Stimulated activated naive CD8-positive, alpha-beta T cell treated with anti-CD3 and anti-CD28 coated beads, Interleukin-15, Interleukin-2, amounts not matched to agents 100 ng/mL and 50 ng/mL, for 24 hours (primary cell): ENCODE results near the gene TOB1.

Experiments used
- H3K27ac Mint-ChIP-seq: one replicate; pipeline ENCODE4 v1.8.0; 2021; ENCODE audit warnings: mild to moderate bottlenecking, mixed read lengths
- H3K27me3 Mint-ChIP-seq: one replicate; pipeline ENCODE4 v1.8.0; 2021; ENCODE audit warnings: mixed read lengths
- H3K36me3 Mint-ChIP-seq: one replicate; pipeline ENCODE4 v1.8.0; 2021; ENCODE audit warnings: low read depth, mixed read lengths
- H3K4me1 Mint-ChIP-seq: one replicate; pipeline ENCODE4 v1.8.0; 2021; ENCODE audit warnings: low read depth, mixed read lengths
- H3K4me3 Mint-ChIP-seq: one replicate; pipeline ENCODE4 v1.8.0; 2021; ENCODE audit warnings: mild to moderate bottlenecking, mixed read lengths
- H3K9me3 Mint-ChIP-seq: one replicate; pipeline ENCODE4 v1.8.0; 2021; ENCODE audit warnings: mixed read lengths

The TOB1 gene

DNA sequence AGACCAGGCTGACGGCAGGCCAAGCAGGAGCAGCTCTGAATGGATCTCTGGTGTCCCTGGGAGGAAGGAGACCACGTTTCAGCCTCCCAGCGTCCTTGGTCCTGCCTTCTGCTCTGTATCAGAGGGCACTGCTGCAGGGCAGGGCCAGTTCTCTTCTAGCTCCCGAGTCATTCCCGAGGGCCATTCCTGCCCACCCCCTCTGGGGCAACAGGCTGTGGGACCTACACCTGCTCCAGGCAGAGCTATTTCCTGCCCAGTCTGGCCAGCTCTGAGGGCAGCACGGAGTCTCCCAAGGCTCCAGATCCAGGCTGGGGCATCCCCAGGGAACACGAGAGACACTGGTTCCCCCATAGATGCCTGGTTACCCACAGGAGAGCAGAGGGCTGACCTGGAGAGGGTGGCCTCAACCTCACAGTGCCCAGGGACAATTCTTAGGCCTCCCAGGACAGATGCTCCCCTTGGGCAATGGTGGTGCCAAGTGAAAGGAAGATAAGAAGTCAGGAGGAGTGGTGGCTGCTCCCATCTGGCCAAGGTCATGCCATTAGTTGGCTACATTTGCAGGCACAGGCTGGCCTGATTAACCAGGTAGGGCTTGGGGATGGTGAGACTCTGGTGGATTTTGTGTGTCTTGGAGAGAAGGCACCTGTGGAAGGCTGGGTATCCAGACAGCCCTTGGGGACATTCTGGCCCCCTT is 28.7 kb downstream of the TOB1 start:
- H3K4me1 Mint-ChIP-seq: no peaks in the 10 kb centered on the region
- no peaks in the 10 kb centered on the region for H3K9me3 Mint-ChIP-seq
- H3K27ac Mint-ChIP-seq: no peak overlapping the region
- H3K4me3 Mint-ChIP-seq: no peak overlapping the region
- H3K27me3 Mint-ChIP-seq: peaks cover 22% of the 10 kb centered on the region
- no peaks in the 10 kb centered on the region for H3K36me3 Mint-ChIP-seq

DNA sequence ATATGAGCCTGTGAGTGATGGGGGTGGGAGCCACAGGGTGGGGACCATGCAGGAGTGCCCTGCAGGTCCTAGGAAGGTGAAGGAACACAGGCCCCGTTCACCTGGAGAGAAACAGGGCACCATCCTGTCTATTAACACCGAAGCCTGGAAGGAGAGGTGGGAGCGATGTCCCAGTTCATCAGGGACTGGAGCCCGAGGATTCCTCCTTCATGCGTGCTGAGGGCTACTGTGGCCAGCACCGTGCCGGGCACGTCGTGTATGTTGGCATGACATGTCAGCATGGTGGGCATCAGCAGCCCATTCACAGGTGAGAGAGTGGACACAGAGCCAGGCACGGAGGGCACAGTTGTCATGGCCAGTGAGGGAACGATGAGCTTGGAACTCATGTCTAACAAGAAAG is 29.3 kb downstream of the TOB1 start:
- H3K27me3 Mint-ChIP-seq: peaks cover 22% of the 10 kb centered on the region
- H3K4me3 Mint-ChIP-seq: no peak overlapping the region
- H3K9me3 Mint-ChIP-seq: no peaks in the 10 kb centered on the region
- H3K36me3 Mint-ChIP-seq: no peaks in the 10 kb centered on the region
- H3K4me1 Mint-ChIP-seq: no peaks in the 10 kb centered on the region
- no peak overlapping the region for H3K27ac Mint-ChIP-seq

DNA sequence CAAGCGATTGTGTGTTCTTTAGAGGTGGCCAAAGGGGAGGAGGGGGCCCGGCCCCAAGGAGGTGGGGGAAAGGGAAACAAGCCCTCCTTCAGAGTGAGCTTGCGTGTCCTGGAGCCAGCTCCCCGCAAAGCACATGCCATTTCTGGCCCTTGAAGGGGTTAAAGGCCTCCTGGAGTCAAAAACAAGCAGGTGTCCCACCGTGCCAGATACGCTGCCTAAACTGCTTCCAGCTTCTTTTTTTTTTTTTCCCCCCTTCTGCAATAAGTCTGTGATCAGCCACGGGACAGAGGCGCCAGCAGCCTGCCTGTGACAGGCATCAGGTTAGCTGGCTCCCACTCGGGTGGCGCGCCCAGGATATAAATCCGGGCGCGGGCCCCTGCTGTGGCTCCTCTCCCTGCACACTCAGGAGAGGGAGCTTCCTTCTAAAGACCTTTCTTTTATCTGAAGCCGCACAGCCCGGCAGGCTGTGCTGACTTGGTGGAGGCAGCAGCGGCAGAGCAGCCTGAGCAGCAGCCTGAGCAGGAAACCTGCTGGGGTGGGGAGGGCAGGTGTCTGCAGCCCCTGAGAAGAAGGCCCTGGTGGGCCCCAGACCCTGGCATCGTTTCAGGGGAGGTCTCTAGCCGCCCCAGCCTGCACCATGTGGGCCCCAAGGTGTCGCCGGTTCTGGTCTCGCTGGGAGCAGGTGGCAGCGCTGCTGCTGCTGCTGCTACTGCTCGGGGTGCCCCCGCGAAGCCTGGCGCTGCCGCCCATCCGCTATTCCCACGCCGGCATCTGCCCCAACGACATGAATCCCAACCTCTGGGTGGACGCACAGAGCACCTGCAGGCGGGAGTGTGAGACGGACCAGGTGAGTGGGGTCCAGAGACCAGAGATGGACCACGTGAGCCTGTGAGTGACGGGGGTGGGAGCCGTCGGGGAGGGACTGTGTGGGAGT is 30.6 kb downstream of the TOB1 start, which contains the start of gene WFIKKN2:
TSS of gene WFIKKN2 (plus strand) at position 286 of the 934 bp plus-strand sequence. CDS start at position 638, 352 bp downstream.
- H3K4me3 Mint-ChIP-seq: no peak within 1 kb of the TSS
- no peaks in the 10 kb centered on the region for H3K4me1 Mint-ChIP-seq
- H3K36me3 Mint-ChIP-seq: no peaks in the 10 kb centered on the region
- H3K27ac Mint-ChIP-seq: no peak within 1 kb of the TSS
- peaks cover 22% of the 10 kb centered on the region for H3K27me3 Mint-ChIP-seq
- H3K9me3 Mint-ChIP-seq: no peaks in the 10 kb centered on the region

DNA sequence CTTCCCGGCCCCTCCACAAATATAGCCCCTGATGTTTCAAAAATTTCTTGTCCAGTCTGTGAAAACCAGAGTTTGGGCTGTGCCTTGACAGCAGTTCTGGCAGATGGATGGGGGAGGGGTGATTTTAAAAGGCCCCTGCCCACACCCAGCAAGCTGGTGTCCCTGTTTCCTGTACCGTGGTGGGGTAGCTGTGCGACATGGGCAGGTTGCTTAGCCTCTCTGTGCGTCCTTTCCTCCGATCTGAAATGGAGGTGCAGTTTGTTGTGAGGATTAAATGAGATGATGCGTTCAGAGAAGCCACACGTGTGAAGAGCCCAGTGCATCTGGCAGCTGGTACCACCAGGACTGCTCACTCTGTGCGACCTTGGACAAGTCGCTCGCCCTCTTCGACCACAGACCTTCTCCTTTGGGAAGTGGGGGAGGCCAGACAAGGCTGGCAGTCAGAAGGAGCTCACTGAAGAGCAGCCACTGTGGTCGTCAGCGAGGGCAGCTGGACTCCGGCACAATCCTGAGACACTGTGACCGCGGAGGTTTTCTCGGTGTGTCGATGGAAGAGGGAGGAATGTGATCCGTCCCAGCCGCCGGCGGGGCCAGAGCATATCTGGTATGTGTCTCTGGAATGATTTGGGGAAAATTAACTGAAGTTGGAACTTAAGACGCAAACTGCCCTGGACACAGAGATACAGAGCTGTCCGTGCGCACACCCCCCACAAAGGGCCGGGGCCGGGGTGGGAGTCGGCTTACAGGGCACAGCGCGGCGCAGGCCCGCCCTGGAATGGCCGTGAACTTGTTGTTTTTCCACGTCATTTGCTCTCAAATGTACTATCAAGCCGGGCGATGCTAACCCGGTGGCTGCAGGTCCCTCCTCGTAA is 31.5 kb downstream of the TOB1 start:
- Mint-ChIP-seq H3K4me3 (no peak overlapping the region), H3K9me3 (no peaks in the 10 kb centered on the region), H3K36me3 (no peaks in the 10 kb centered on the region), H3K27ac (no peak overlapping the region), H3K27me3 (peaks cover 22% of the 10 kb centered on the region), H3K4me1 (no peaks in the 10 kb centered on the region)

DNA sequence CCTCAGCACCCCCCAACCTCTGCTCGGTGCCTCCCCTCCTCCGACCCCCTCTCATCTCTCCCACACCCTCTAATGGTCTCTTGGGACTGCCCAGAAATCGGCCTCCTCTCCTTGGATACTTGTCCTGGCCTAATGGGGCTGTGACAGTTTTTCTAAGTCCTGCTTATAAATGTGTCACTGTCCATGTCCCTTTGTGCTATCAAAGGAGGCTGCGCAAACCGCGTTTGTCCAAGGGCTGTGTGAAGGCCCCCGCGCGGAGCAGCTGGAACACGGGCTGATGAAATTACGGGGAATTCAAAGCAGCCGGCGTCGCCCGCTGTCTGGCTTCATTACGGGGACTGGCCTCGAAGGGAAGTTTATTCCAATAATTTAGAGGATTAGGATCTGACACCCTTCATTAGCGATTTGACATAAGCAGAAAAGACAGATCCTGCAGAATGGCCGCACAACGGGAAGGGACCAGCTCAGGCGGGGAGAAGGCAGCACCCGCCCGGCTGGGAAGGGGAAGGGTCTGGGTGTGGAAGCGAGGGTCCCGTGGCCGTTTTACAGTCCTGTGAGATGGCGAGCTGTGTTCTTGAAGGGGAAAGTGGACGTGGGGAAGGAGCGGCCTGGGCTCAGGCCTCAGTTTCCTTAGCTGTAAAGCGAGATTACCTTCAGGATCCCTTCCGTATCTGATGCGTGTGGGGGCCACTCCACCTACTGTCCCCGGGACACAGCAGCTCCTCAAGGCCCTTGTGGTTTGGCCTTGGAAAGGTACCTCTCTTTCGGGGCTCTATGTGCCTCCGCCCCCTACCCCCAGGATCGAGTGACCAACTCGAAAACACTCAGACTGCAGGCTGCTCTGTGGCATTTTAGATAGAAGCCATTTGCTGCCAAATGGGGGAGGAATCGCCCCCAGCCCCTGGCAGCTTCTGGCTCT is 32.4 kb downstream of the TOB1 start:
- H3K9me3 Mint-ChIP-seq: no peaks in the 10 kb centered on the region
- no peaks in the 10 kb centered on the region for H3K4me1 Mint-ChIP-seq
- H3K4me3 Mint-ChIP-seq: no peak overlapping the region
- H3K27me3 Mint-ChIP-seq: peaks cover 25% of the 10 kb centered on the region
- H3K27ac Mint-ChIP-seq: no peak overlapping the region
- H3K36me3 Mint-ChIP-seq: no peaks in the 10 kb centered on the region

DNA sequence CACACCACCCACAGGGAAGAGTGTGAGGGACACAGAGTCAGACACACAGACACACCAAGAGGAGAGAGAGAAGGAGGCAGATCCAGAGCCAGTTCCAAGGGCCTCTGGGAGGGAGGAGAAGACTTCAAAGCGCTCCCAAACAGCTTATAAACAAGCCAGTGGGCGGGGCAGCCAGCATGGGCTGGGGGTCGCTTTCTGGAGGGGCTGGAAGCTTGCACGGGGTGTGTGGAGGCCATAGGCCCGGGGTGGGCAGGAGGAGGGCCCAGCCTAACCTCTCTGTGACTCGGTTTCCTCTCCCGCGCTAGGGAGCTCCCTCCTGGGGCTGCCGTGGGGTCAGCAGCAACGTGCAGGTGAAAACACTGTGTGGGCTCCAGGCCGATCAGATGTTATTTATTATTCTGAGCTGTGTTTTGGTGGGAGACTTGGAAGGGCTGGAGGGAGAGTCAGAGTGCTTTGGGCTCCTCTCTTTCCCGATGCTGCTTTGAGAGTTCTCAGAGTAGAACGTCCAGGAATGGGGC is 33.2 kb downstream of the TOB1 start:
- H3K4me1 Mint-ChIP-seq: no peaks in the 10 kb centered on the region

DNA sequence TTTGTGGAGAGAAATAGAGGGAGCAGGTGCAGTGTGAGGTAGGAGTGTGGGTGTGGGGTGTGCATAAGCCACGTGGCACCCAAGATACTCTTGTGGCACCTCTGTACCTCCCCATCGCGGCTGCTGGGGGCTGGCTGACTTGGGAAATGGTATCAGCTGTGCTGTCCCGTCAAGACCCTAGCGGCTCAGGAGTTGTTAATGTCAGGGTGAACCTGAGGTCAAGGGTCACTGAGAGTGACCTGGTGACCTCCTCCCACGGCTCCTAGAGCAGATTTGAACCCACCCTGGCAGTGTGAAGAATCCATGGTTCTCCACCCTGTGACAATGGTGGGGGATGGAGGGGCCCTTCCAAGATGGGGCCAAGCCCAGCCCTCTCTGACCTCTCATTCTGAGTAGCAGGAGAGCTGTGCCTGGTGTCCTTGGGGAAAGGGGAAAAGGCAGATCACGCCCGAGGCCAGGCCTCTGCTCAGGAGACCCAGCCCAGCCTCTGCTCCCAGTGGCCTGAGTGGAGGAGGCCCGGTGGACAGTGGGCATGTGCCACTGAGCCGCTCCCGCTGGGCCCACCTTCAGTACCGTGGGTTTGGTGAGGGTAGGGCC is 33.8 kb downstream of the TOB1 start:
- Mint-ChIP-seq H3K36me3 (no peaks in the 10 kb centered on the region), H3K9me3 (no peaks in the 10 kb centered on the region), H3K27me3 (peaks cover 25% of the 10 kb centered on the region), H3K27ac (no peak overlapping the region), H3K4me3 (no peak overlapping the region), H3K4me1 (no peaks in the 10 kb centered on the region)

More for the DNA sequence above, 33.2 kb downstream of the TOB1 start:
- Mint-ChIP-seq H3K27me3 (peaks cover 25% of the 10 kb centered on the region), H3K27ac (no peak overlapping the region), H3K36me3 (no peaks in the 10 kb centered on the region), H3K4me3 (no peak overlapping the region), H3K9me3 (no peaks in the 10 kb centered on the region)

DNA sequence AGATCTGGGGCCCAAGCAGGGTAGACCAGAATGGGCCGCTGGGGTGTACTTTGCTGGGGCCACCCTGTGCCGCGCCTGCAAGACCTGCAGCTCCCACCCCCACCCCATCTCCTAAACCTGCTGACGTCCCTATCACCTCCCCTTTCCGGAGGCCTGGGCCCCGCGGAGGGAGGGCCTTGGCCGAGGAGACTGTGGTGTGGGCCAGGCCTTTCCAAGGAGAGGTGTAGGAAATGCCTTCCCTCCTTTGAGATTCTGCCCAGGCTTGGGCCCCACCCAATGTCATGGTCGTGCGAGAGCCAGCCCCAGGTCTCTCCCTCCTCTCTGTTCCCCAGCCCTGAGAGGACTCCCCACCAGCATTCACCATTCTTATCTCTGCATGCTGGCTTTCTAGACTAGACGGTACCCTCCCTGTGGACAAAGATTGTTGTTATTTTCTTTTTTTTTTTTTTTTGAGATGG is 34.7 kb downstream of the TOB1 start:
- no peaks in the 10 kb centered on the region for H3K9me3 Mint-ChIP-seq
- H3K4me1 Mint-ChIP-seq: no peaks in the 10 kb centered on the region
- no peak overlapping the region for H3K27ac Mint-ChIP-seq
- H3K36me3 Mint-ChIP-seq: no peaks in the 10 kb centered on the region
- peaks cover 25% of the 10 kb centered on the region for H3K27me3 Mint-ChIP-seq
- no peak overlapping the region for H3K4me3 Mint-ChIP-seq

DNA sequence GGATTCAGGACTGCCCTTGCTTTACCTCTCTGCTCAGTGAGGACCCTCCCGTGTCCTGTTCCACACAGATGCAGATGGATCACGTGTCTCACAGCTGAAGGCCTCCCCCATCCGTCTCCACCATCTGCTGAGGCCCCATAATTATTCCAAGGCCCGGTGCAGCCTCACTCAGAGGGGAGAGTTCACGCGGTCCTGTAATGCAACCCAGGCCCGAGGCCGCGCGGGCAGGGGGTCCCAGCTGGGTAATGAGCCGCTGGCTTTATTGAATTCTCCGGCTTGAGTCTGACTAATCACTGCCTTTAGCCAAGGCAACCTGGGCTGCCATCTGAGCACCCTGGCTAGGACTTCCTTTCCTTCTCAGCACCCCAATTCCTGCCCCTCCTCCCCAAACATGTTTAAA is 35.2 kb downstream of the TOB1 start:
- Mint-ChIP-seq H3K27me3 (peaks cover 25% of the 10 kb centered on the region), H3K36me3 (no peaks in the 10 kb centered on the region), H3K4me1 (no peaks in the 10 kb centered on the region), H3K4me3 (no peak overlapping the region), H3K9me3 (no peaks in the 10 kb centered on the region), H3K27ac (no peak overlapping the region)

DNA sequence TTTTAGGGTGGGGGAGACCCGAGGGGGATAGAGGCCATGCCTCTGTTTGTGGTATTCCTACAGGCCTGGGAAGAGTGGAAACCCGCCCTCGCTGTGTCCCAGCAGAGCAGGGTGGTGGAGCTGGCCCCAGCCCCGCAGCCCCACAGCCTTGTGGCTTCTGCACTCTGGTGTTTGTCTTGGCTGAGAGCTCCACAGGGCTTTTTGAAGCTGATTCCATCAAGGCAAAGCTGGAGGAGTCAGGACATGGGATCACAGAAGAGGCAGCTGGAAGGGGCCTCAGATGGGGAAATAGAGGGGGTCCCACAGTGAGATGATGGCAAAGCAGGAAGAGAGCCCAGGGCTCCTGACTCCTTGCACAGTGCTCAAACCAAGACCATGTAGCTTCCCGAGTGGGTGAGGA is 35.8 kb downstream of the TOB1 start:
- Mint-ChIP-seq H3K27me3 (peaks cover 22% of the 10 kb centered on the region), H3K36me3 (no peaks in the 10 kb centered on the region), H3K4me1 (no peaks in the 10 kb centered on the region), H3K4me3 (no peak overlapping the region), H3K9me3 (no peaks in the 10 kb centered on the region), H3K27ac (no peak overlapping the region)

DNA sequence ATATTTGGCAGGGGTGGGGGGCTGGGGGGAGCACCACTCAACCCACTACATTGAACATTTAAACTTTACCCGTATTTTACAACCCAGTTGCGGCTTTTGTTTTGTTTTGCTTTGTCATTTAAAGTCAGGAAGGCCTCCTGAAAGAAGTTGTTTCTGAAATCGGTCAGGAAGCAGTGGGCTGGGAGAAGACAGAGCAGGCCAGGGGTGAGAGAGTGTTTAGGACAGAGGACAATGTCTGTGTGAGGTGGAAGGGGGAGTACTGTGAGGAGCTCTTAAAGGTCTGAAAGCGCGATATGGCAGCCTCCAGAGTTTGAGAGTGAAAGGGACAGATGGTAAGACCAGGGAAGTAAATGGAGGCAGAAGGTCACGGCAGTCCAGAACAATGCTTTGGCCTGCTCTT is 36.8 kb downstream of the TOB1 start:
- no peaks in the 10 kb centered on the region for H3K9me3 Mint-ChIP-seq
- H3K4me3 Mint-ChIP-seq: no peak overlapping the region
- H3K27me3 Mint-ChIP-seq: peaks cover 12% of the 10 kb centered on the region
- H3K27ac Mint-ChIP-seq: no peak overlapping the region
- no peaks in the 10 kb centered on the region for H3K4me1 Mint-ChIP-seq
- no peaks in the 10 kb centered on the region for H3K36me3 Mint-ChIP-seq

DNA sequence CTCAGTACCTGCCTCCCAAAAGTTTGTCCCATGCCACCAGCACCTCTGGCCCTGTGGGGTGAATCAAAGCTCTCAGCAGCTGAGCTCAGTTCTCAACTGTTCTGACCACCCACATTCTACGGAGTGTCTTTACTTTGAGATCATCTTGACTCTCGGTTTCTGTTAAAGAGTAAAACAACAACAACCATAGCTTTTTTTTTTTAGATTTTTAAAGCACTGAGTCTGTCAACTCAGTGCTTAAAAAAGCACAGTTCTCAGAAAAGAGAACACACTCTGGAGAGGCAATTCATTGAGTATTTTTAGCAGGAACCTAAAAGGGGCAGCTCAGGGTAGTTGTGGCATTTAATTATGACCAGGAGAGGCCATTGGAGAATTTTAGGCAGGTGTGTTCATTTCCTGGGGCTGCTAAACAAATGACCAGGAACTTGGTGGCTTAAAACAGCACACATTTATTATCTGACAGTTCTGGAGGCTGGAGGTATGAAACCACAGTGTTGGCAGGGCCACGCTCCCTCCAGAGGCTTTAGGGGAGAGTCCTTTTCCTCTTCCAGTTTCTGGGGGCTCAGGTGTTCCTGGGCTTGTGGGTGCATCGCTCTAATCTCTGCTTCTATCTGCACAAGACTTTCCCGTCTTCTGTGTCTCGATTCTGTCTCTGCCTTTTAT is 37.5 kb downstream of the TOB1 start:
- Mint-ChIP-seq H3K4me3 (no peak overlapping the region), H3K27ac (no peak overlapping the region), H3K27me3 (peaks cover 8% of the 10 kb centered on the region), H3K9me3 (no peaks in the 10 kb centered on the region), H3K36me3 (no peaks in the 10 kb centered on the region), H3K4me1 (no peaks in the 10 kb centered on the region)

DNA sequence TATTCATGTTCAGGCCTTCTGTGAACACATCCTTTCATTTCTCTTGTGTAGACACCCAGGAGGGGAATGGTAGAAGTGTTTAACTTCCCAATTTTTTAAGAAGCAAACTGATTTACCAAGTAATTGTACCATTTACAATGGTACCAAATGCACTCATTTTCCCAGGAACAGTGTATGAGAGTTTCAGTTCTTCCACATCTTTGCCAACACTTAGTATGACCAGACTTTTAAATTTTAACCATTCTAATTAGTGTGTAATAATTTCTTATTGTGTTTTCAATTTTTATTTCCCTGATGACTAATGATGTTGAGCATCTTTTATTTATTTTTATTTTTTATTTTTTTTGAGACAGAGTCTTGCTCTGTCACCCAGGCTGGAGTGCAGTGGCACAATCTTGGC is 41.0 kb downstream of the TOB1 start:
- Mint-ChIP-seq H3K4me1 (no peaks in the 10 kb centered on the region), H3K27ac (no peak overlapping the region), H3K4me3 (no peak overlapping the region), H3K36me3 (no peaks in the 10 kb centered on the region), H3K27me3 (peaks cover 16% of the 10 kb centered on the region), H3K9me3 (no peaks in the 10 kb centered on the region)
